CD4-positive, alpha-beta T cell (primary cell): ENCODE measurements around the gene TMEM54. TPM values are rescaled to one million over a fixed set of nuclear protein-coding genes. Genes with fewer than 3 reads are reported as not detected.

Experiments
- ATAC-seq: fragments of 200-7000 bp; cut with Tn5 transposase; one replicate; pipeline ENCODE4 v1.10.0; 2022; ENCODE audit warnings: mild to moderate bottlenecking; ENCODE audit not compliant: poor library complexity
- CTCF ChIA-PET: fragments of 350-600 bp; sonication (Branson Sonifier 250); formaldehyde crosslinking; loops from one replicate; lab custom pipeline; 2021; ENCODE audit warnings: antibody characterized with exemption, inconsistent platforms; lab: Charles Lee
- POLR2A ChIA-PET: fragments of 350-600 bp; sonication (Branson Sonifier 250); formaldehyde crosslinking; loops from one replicate; lab custom pipeline; 2021; ENCODE audit warnings: antibody characterized with exemption, inconsistent platforms; lab: Charles Lee
- DNase-seq, 14 experiments: peaks; one replicate each; pipeline ENCODE4 v3.0.0-alpha.2; 2013 to 2020; ENCODE audit warnings: mixed read lengths in 2 of 14
- H3K27ac ChIP-seq, 2 donors: one replicate each; pipeline versions ENCODE4 v1.5.1 to v1.7.0; 2013; ENCODE audit warnings: low read length in 2 of 2, low read depth in 1 of 2, mild to moderate bottlenecking in 1 of 2
- H3K27me3 ChIP-seq, 2 experiments: 1 replicate in 1 of 2; 2 replicates in 1 of 2; pipeline versions ENCODE4 v1.6.1 to v1.7.0; 2013; ENCODE audit warnings: low read length in 2 of 2, control low read depth in 1 of 2, mild to moderate bottlenecking in 1 of 2, moderate library complexity in 1 of 2; ENCODE audit not compliant: insufficient read depth in 2 of 2, control insufficient read depth in 1 of 2
- H3K36me3 ChIP-seq: one replicate; pipeline ENCODE4 v1.6.1; 2013; ENCODE audit warnings: low read length, control low read depth; ENCODE audit not compliant: insufficient read depth
- H3K4me1 ChIP-seq: one replicate; pipeline ENCODE4 v1.6.1; 2013; ENCODE audit warnings: low read length, control low read depth; ENCODE audit not compliant: insufficient read depth
- H3K4me3 ChIP-seq: one replicate; pipeline ENCODE4 v1.5.1; 2013; ENCODE audit warnings: mild to moderate bottlenecking, low read length, moderate library complexity
- H3K9me3 ChIP-seq, 2 experiments: 1 replicate in 1 of 2; 2 replicates in 1 of 2; pipeline versions ENCODE4 v1.6.1 to v1.7.0; 2013; ENCODE audit warnings: low read length in 2 of 2, mild to moderate bottlenecking in 2 of 2, control low read depth in 1 of 2, moderate library complexity in 1 of 2; ENCODE audit not compliant: control insufficient read depth in 1 of 2, insufficient read depth in 1 of 2
- H3K27ac Mint-ChIP-seq: one replicate; pipeline ENCODE4 v1.8.0; 2020; ENCODE audit warnings: mixed read lengths
- H3K27me3 Mint-ChIP-seq: one replicate; pipeline ENCODE4 v1.8.0; 2021; ENCODE audit warnings: mixed read lengths
- H3K36me3 Mint-ChIP-seq: one replicate; pipeline ENCODE4 v1.8.0; 2021; ENCODE audit warnings: low read depth, mixed read lengths
- H3K4me1 Mint-ChIP-seq: one replicate; pipeline ENCODE4 v1.8.0; 2021; ENCODE audit warnings: low read depth, mixed read lengths
- H3K4me3 Mint-ChIP-seq: one replicate; pipeline ENCODE4 v1.8.0; 2020; ENCODE audit warnings: mild to moderate bottlenecking, mixed read lengths
- H3K9me3 Mint-ChIP-seq: one replicate; pipeline ENCODE4 v1.8.0; 2020; ENCODE audit warnings: mixed read lengths
- CTCF ChIP-seq: fragments of 200-600 bp; IDR thresholded peaks from one replicate; pipeline ENCODE4 v1.8.0; 2022; ENCODE audit warnings: antibody characterized with exemption, mild to moderate bottlenecking
- intact Hi-C, 2 experiments: fragments of 100-400 bp; cut with DNase I in 1 of 2; cut with micrococcal nuclease in 1 of 2; formaldehyde crosslinking; loops; one replicate each; pipeline versions ENCODE4 v1.15.1 to v1.9.0; 2023 to 2025; cut with DNase I, micrococcal nuclease
- total RNA-seq, 174 experiments: library from RNA in 2 of 174; stranded (reverse) in 2 of 174; gene quantifications; one replicate each; pipeline ENCODE4 v1.2.3 and lab custom pipeline; 2021 to 2026

The TMEM54 gene
- total RNA-seq, 2 experiments from 2014 or later = not detected

- ChIA-PET CTCF (interaction anchor here (0.6 kb wide), 1 partner anchor 929 kb away, joined by 3 read pairs; no protein-coding TSS in a partner anchor), POLR2A (no interaction called here)
- H3K9me3 ChIP-seq = peaks cover 0 to 12% of the 10 kb centered on the region in 2 experiments
- H3K36me3 ChIP-seq = no peaks in the 10 kb centered on the region
- intact Hi-C loops = no loop called here
- H3K9me3 Mint-ChIP-seq = no peaks in the 10 kb centered on the region
- peaks cover 24 to 25% of the 10 kb centered on the region in 2 experiments for H3K27me3 ChIP-seq
- H3K4me1 Mint-ChIP-seq = peaks cover 4% of the 10 kb centered on the region
- peaks cover 42% of the 10 kb centered on the region for H3K27me3 Mint-ChIP-seq
- H3K4me3 ChIP-seq = no peak overlapping the region
- TF ChIP-seq CTCF = no peak
- H3K4me3 Mint-ChIP-seq = no peak overlapping the region
- DNase-seq (no peak), ATAC-seq (no peak)
- no peak overlapping the region for H3K27ac ChIP-seq
- H3K36me3 Mint-ChIP-seq = no peaks in the 10 kb centered on the region
- H3K4me1 ChIP-seq = peaks cover 12% of the 10 kb centered on the region
- H3K27ac Mint-ChIP-seq = no peak overlapping the region
Observed at GRCh38 chr1:32904797-32905196, 3.6 kb upstream of the TMEM54 start.

GRCh38 chr1:32903991-32904785 is 3.0 kb upstream of the TMEM54 start:
- Mint-ChIP-seq H3K27ac (no peak overlapping the region), H3K27me3 (peaks cover 46% of the 10 kb centered on the region), H3K4me1 (peaks cover 4% of the 10 kb centered on the region), H3K9me3 (no peaks in the 10 kb centered on the region), H3K4me3 (no peak overlapping the region), H3K36me3 (no peaks in the 10 kb centered on the region)
- Histone ChIP-seq H3K36me3 (no peaks in the 10 kb centered on the region), H3K27me3 (peaks cover 27 to 30% of the 10 kb centered on the region in 2 experiments), H3K4me1 (peaks cover 12% of the 10 kb centered on the region), H3K27ac (no peak overlapping the region), H3K4me3 (no peak overlapping the region), H3K9me3 (peaks cover 0 to 12% of the 10 kb centered on the region in 2 experiments)
- no peak for TF ChIP-seq CTCF
- ChIA-PET POLR2A (no interaction called here), CTCF (interaction anchor here (0.6 kb wide), 1 partner anchor 929 kb away, joined by 3 read pairs; no protein-coding TSS in a partner anchor)
- no peak for ATAC-seq
- DNase-seq = no peak
- intact Hi-C loops = no loop called here

- no peak overlapping the region for H3K27ac ChIP-seq
- ChIA-PET POLR2A (no interaction called here), CTCF (no interaction called here)
- no peaks in the 10 kb centered on the region for H3K36me3 ChIP-seq
- H3K36me3 Mint-ChIP-seq = no peaks in the 10 kb centered on the region
- DNase-seq = no peak
- peaks cover 31 to 38% of the 10 kb centered on the region in 2 experiments for H3K27me3 ChIP-seq
- H3K9me3 ChIP-seq = peaks cover 0 to 12% of the 10 kb centered on the region in 2 experiments
- no peaks in the 10 kb centered on the region for H3K9me3 Mint-ChIP-seq
- no peak overlapping the region for H3K4me3 ChIP-seq
- H3K27me3 Mint-ChIP-seq = peaks cover 62% of the 10 kb centered on the region
- peaks cover 4% of the 10 kb centered on the region for H3K4me1 Mint-ChIP-seq
- ATAC-seq = no peak
- intact Hi-C loops = no loop called here
- no peak for TF ChIP-seq CTCF
- H3K27ac Mint-ChIP-seq = no peak overlapping the region
- peaks cover 12% of the 10 kb centered on the region for H3K4me1 ChIP-seq
- no peak overlapping the region for H3K4me3 Mint-ChIP-seq
Observed at GRCh38 chr1:32902535-32902920, 1.3 kb upstream of the TMEM54 start.
